HL-60 (cell line): ENCODE results near the gene CDC42BPG.
"Not testable (repeated sequence)": the region's sequence is repeated elsewhere in the genome, so short reads cannot be mapped to it uniquely, and the experiment has no call there.

Experiments
- DNase-seq, 2 experiments: peaks; one replicate each; pipeline ENCODE4 v3.0.0-alpha.2; 2010 to 2020; ENCODE audit warnings: low read depth in 1 of 2, low spot score in 1 of 2
- H3K27ac ChIP-seq: fragments of 250-450 bp; sonication (Bioruptor Pico); replicated peaks from 2 replicates; pipeline ENCODE4 v1.5.1; 2020; ENCODE audit warnings: mild to moderate bottlenecking, moderate library complexity
- H3K27me3 ChIP-seq: fragments of 250-450 bp; sonication (Bioruptor Pico); 2 replicates; pipeline ENCODE4 v1.5.1; 2021; ENCODE audit warnings: mild to moderate bottlenecking, moderate library complexity; ENCODE audit not compliant: insufficient read depth, poor library complexity, severe bottlenecking
- H3K4me3 ChIP-seq: replicated peaks from 2 replicates; pipeline ENCODE4 v1.5.1; 2011; ENCODE audit warnings: mild to moderate bottlenecking, control low read depth, low read length; ENCODE audit not compliant: insufficient read depth
- CTCF ChIP-seq: IDR thresholded peaks from one replicate; pipeline ENCODE4 v1.5.1; 2011; ENCODE audit warnings: low read length, control low read depth, inconsistent platforms; ENCODE audit not compliant: insufficient read depth
- GABPA ChIP-seq: IDR thresholded peaks from 2 replicates; pipeline ENCODE4 v1.6.1; 2012; ENCODE audit warnings: low read depth
- POLR2AphosphoS5 ChIP-seq: IDR thresholded peaks from 2 replicates; pipeline ENCODE4 v1.6.1; 2012; ENCODE audit warnings: low read depth
- REST ChIP-seq: IDR thresholded peaks from 2 replicates; pipeline ENCODE4 v1.6.1; 2012; ENCODE audit warnings: low read depth; ENCODE audit not compliant: insufficient replicate concordance
- SPI1 ChIP-seq: IDR thresholded peaks from 2 replicates; pipeline ENCODE4 v1.6.1; 2012; ENCODE audit warnings: low read depth, mild to moderate bottlenecking, borderline replicate concordance

The CDC42BPG gene

GRCh38 chr11:64817476-64817875 lies 27.0 kb downstream of the CDC42BPG start:
- H3K27me3 ChIP-seq = no peaks in the 10 kb centered on the region
- no peak for TF ChIP-seq CTCF
- TF ChIP-seq REST = no peak
- TF ChIP-seq SPI1 = no peak
- TF ChIP-seq POLR2AphosphoS5 = no peak
- TF ChIP-seq GABPA = no peak
- H3K4me3 ChIP-seq = no peak overlapping the region
- H3K27ac ChIP-seq = no peak overlapping the region
- DNase-seq = no peak

GRCh38 chr11:64815433-64815832 lies 29.0 kb downstream of the CDC42BPG start:
- H3K27me3 ChIP-seq, H3K27ac ChIP-seq, H3K4me3 ChIP-seq, DNase-seq: not testable (repeated sequence)

GRCh38 chr11:64814712-64815187 lies 29.7 kb downstream of the CDC42BPG start:
- no peak for TF ChIP-seq CTCF
- no peak for TF ChIP-seq GABPA
- TF ChIP-seq REST = no peak
- no peak for TF ChIP-seq POLR2AphosphoS5
- no peak for TF ChIP-seq SPI1
- Histone ChIP-seq H3K4me3 (no peak overlapping the region), H3K27ac (no peak overlapping the region), H3K27me3 (no peaks in the 10 kb centered on the region)
- DNase-seq = no peak

- H3K27me3 ChIP-seq = no peaks in the 10 kb centered on the region
- H3K27ac ChIP-seq = no peak overlapping the region
- TF ChIP-seq CTCF (no peak), SPI1 (no peak), REST (no peak)
- DNase-seq = no peak
- no peak overlapping the region for H3K4me3 ChIP-seq
Observed at GRCh38 chr11:64813826-64814225, 30.6 kb downstream of the CDC42BPG start.
